Endothelial cell of umbilical vein (primary cell): Measurements from ENCODE around the gene GDPD3. TPM values are rescaled to one million over a fixed set of nuclear protein-coding genes. Genes with fewer than 3 reads are reported as not detected.

Source experiments
- BruUV-seq: library from RNA; stranded (reverse); fragments of 400-500 nt; replicated peaks from 2 replicates; lab custom pipeline; 2021; lab: Mats Ljungman, UMichigan
- CTCF ChIA-PET: fragments of 300-600, 350-600 bp; sonication (Branson Sonifier 250); formaldehyde crosslinking; loops from one replicate; lab custom pipeline; 2021; ENCODE audit warnings: antibody characterized with exemption, inconsistent platforms; lab: Charles Lee
- POLR2A ChIA-PET: fragments of 300-600, 350-600 bp; sonication (Branson Sonifier 250); formaldehyde crosslinking; loops from one replicate; lab custom pipeline; 2021; ENCODE audit warnings: antibody characterized with exemption, inconsistent platforms; lab: Charles Lee
- DNase-seq: peaks from one replicate; pipeline ENCODE4 v3.0.0-alpha.2; 2011; ENCODE audit warnings: low read depth, low spot score
- FAIRE-seq: peaks from 2 replicates; lab custom pipeline; 2011; peaks lifted over from hg19 to GRCh38; lab: Jason Lieb, UNC
- H2AFZ ChIP-seq: 2 replicates; pipeline ENCODE4 v1.6.0; 2012; ENCODE audit warnings: low read depth, low read length, control low read depth, inconsistent platforms
- H3K27ac ChIP-seq: 2 replicates; pipeline ENCODE4 v1.5.1; 2011; ENCODE audit warnings: low read depth, mild to moderate bottlenecking, control low read depth, low read length, moderate library complexity; ENCODE audit not compliant: insufficient read depth
- H3K27me3 ChIP-seq, 2 experiments: 2 replicates each; pipeline versions ENCODE4 v1.6.0 to v1.6.1; 2011; ENCODE audit warnings: low read length in 2 of 2, mixed read lengths in 1 of 2; ENCODE audit not compliant: control insufficient read depth in 2 of 2, insufficient read depth in 2 of 2
- H3K36me3 ChIP-seq, 2 experiments: 2 replicates in 1 of 2; 3 replicates in 1 of 2; pipeline ENCODE4 v1.5.1; 2011; ENCODE audit warnings: low read length in 2 of 2, mild to moderate bottlenecking in 1 of 2, moderate library complexity in 1 of 2; ENCODE audit not compliant: control insufficient read depth in 2 of 2, insufficient read depth in 2 of 2; ENCODE audit errors: extremely low read depth in 1 of 2
- H3K4me1 ChIP-seq: 3 replicates; pipeline ENCODE4 v1.5.1; 2011; ENCODE audit warnings: mild to moderate bottlenecking, low read length; ENCODE audit not compliant: control insufficient read depth, insufficient read depth; ENCODE audit errors: extremely low read depth
- H3K4me2 ChIP-seq: 2 replicates; pipeline ENCODE4 v1.6.1; 2011; ENCODE audit warnings: low read length, control low read depth, mixed read lengths; ENCODE audit not compliant: insufficient read depth
- H3K4me3 ChIP-seq, 3 experiments: fragments of 200-600 bp in 1 of 3; sonication (generic), shearing (Covaris generic) in 1 of 3; replicated peaks in 1 of 3; 2 replicates each; pipeline ENCODE4 v1.5.1; 2011 to 2016; ENCODE audit warnings: control low read depth in 3 of 3, low read length in 3 of 3, mild to moderate bottlenecking in 2 of 3, inconsistent platforms in 1 of 3, low read depth in 1 of 3, moderate library complexity in 1 of 3; ENCODE audit not compliant: insufficient read depth in 1 of 3
- H3K79me2 ChIP-seq: 2 replicates; pipeline ENCODE4 v1.6.0; 2012; ENCODE audit warnings: low read length, inconsistent platforms; ENCODE audit not compliant: control insufficient read depth, insufficient read depth
- H3K9ac ChIP-seq: replicated peaks from 2 replicates; pipeline ENCODE3; 2011; ENCODE audit warnings: low read length, control low read depth; ENCODE audit not compliant: insufficient read depth; ENCODE audit errors: extremely low read depth
- H3K9me1 ChIP-seq: replicated peaks from 3 replicates; pipeline ENCODE4 v1.6.0; 2011; ENCODE audit warnings: mild to moderate bottlenecking, low read length; ENCODE audit not compliant: control insufficient read depth, insufficient read depth; ENCODE audit errors: extremely low read depth
- H3K9me3 ChIP-seq: replicated peaks from 2 replicates; pipeline ENCODE4 v1.5.1; 2012; ENCODE audit warnings: low read length, inconsistent platforms; ENCODE audit not compliant: control insufficient read depth, insufficient read depth
- H4K20me1 ChIP-seq: replicated peaks from 2 replicates; pipeline ENCODE3; 2011; ENCODE audit warnings: mild to moderate bottlenecking, low read length; ENCODE audit not compliant: control insufficient read depth, insufficient read depth; ENCODE audit errors: extremely low read depth
- EZH2 ChIP-seq: IDR thresholded peaks from 2 replicates; pipeline ENCODE4 v1.6.1; 2012; ENCODE audit warnings: borderline replicate concordance, low read depth, mild to moderate bottlenecking, moderate library complexity, low read length, inconsistent platforms; ENCODE audit not compliant: severe bottlenecking
- FOS ChIP-seq: IDR thresholded peaks from 2 replicates; pipeline ENCODE4 v1.6.1; 2011; ENCODE audit warnings: mild to moderate bottlenecking, low read length, moderate library complexity, borderline replicate concordance; ENCODE audit not compliant: insufficient read depth
- GATA2 ChIP-seq: IDR thresholded peaks from 2 replicates; pipeline ENCODE4 v1.7.0; 2011; ENCODE audit warnings: low read depth, mild to moderate bottlenecking, moderate library complexity, mixed read lengths, low read length; ENCODE audit not compliant: insufficient read length, insufficient read depth
- JUN ChIP-seq: IDR thresholded peaks from 2 replicates; pipeline ENCODE4 v1.6.1; 2011; ENCODE audit warnings: borderline replicate concordance, low read depth; ENCODE audit not compliant: insufficient read length, insufficient read depth
- MAX ChIP-seq: IDR thresholded peaks from 2 replicates; pipeline ENCODE4 v1.6.1; 2011; ENCODE audit not compliant: insufficient read depth, insufficient read length
- MYC ChIP-seq: IDR thresholded peaks from one replicate; pipeline ENCODE4 v1.6.1; 2011; ENCODE audit warnings: mild to moderate bottlenecking, low read depth, low read length
- POLR2A ChIP-seq: IDR thresholded peaks from 2 replicates; pipeline ENCODE4 v1.6.1; 2012; ENCODE audit warnings: low read depth, mild to moderate bottlenecking, control low read depth, low read length
- POLR2AphosphoS5 ChIP-seq: IDR thresholded peaks from 2 replicates; pipeline ENCODE4 v1.6.1; 2012; ENCODE audit warnings: low read depth, mild to moderate bottlenecking, control low read depth, low read length, moderate library complexity; ENCODE audit not compliant: insufficient read depth
- dilution Hi-C: fragments of 300-500 bp; cut with MboI; formaldehyde crosslinking; loops from one replicate; pipeline ENCODE4 v1.15.0; 2019; ENCODE audit warnings: low sequenced_read_pairs; ENCODE audit not compliant: extremely low pct_ligation_motif_present
- intact Hi-C: fragments of 100-400 bp; cut with micrococcal nuclease; formaldehyde crosslinking; loops from one replicate; pipeline ENCODE4 v1.10.0; 2022
- polyA plus RNA-seq, 4 experiments: library from polyadenylated mRNA; depleted of rRNA in 3 of 4; stranded (reverse) in 3 of 4; unstranded in 1 of 4; fragments of >200 nt; gene quantifications; 2 replicates each; pipeline versions ENCODE4 v1.2.1 to v1.2.3, GENCODE V29; 2011 to 2012; ENCODE audit warnings: missing spikeins in 1 of 4
- total RNA-seq: library from RNA; stranded (reverse); gene quantifications from 2 replicates; pipeline ENCODE4 v1.2.3, GENCODE V29; 2021
- TF ChIP-seq, protein P1 (sequence below), 2 donors: IDR thresholded peaks; 1 replicate in 1 of 2; 2 replicates in 1 of 2; pipeline ENCODE4 v1.5.1; 2011; ENCODE audit warnings: low read length in 2 of 2, mild to moderate bottlenecking in 2 of 2, moderate library complexity in 2 of 2, control low read depth in 1 of 2, inconsistent platforms in 1 of 2, low read depth in 1 of 2; ENCODE audit not compliant: insufficient read depth in 1 of 2; ENCODE audit errors: extremely low read depth in 1 of 2

GDPD3 gene
- total and polyA plus RNA-seq, 2 donors (not counting 3 experiments of a cell fraction or from before 2014, with no cell fraction given): 8.0 to 18.6 TPM

DNA sequence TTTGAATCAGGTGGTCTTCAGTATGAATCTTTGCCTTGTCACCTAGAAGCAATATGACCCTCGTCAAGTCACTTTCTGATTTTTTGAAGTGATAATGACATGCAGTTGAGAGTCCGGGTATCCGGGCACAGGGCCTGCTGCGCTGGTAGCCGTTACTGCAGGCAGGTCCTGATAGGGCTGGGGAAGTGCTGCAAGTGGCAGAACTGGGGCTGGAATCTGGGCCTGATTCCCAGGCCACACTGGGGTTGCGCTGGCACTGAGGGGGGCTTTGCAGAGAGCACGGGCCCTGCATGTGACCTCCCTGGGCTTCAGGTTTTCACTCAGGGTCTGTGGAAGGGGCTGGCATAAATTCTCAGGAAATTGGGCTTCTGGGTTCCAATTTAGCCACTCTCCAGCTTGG lies 34.6 kb downstream of the GDPD3 start:
- CTCF ChIA-PET: interaction anchor here (2.6 to 3.5 kb wide), 2 partner anchors 13 kb away, joined by 8 to 23 read pairs; partner anchors contain the start of genes ALDOA and TBX6

More for the DNA sequence above, 34.6 kb downstream of the GDPD3 start:
- dilution Hi-C loops (no loop called here), intact Hi-C loops (no loop called here)
- no peak for DNase-seq
- peaks cover 13 to 38% of the 10 kb centered on the region in 2 experiments for H3K36me3 ChIP-seq
- H3K27ac ChIP-seq: no peak overlapping the region
- H3K27me3 ChIP-seq: no peaks in the 10 kb centered on the region
- TF ChIP-seq JUN: no peak
- TF ChIP-seq GATA2: no peak
- TF ChIP-seq POLR2AphosphoS5: no peak
- TF ChIP-seq POLR2A: no peak
- TF ChIP-seq, protein P1, sequence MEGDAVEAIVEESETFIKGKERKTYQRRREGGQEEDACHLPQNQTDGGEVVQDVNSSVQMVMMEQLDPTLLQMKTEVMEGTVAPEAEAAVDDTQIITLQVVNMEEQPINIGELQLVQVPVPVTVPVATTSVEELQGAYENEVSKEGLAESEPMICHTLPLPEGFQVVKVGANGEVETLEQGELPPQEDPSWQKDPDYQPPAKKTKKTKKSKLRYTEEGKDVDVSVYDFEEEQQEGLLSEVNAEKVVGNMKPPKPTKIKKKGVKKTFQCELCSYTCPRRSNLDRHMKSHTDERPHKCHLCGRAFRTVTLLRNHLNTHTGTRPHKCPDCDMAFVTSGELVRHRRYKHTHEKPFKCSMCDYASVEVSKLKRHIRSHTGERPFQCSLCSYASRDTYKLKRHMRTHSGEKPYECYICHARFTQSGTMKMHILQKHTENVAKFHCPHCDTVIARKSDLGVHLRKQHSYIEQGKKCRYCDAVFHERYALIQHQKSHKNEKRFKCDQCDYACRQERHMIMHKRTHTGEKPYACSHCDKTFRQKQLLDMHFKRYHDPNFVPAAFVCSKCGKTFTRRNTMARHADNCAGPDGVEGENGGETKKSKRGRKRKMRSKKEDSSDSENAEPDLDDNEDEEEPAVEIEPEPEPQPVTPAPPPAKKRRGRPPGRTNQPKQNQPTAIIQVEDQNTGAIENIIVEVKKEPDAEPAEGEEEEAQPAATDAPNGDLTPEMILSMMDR (IDR thresholded peaks at IDR 0.05; ENCODE audit: extremely low read depth in 1 of 2, insufficient read depth in 1 of 2, low read depth in 1 of 2, low read length in 2 of 2): no peak
- no peak for TF ChIP-seq EZH2
- TF ChIP-seq MYC: no peak
- no peak for TF ChIP-seq MAX
- TF ChIP-seq FOS: no peak
- H3K9ac ChIP-seq: no peak overlapping the region
- H3K9me1 ChIP-seq: no peaks in the 10 kb centered on the region
- no TSS peak for BruUV-seq
- H3K4me3 ChIP-seq: no peak overlapping the region
- H4K20me1 ChIP-seq: no peaks in the 10 kb centered on the region
- H2AFZ ChIP-seq: no peak overlapping the region
- no peaks in the 10 kb centered on the region for H3K9me3 ChIP-seq
- no peak overlapping the region for H3K4me2 ChIP-seq
- no peak for FAIRE-seq
- H3K4me1 ChIP-seq: peaks cover 24% of the 10 kb centered on the region
- POLR2A ChIA-PET: no interaction called here
- peaks cover 48% of the 10 kb centered on the region for H3K79me2 ChIP-seq
